Measurements from ENCODE around the gene ISCU.

ISCU gene

GRCh38 chr12:108596854-108597558, 34.6 kb downstream of the ISCU start:
- no peak for TF ChIP-seq CTCF (IDR thresholded peaks at IDR 0.05; ENCODE audit: borderline replicate concordance, insufficient read depth, low read depth, low read length)
- H3K4me3 ChIP-seq (ENCODE audit: low read depth, low read length), result no peak overlapping the region

- H3K4me3 ChIP-seq (ENCODE audit: low read depth, low read length), result no peak within 1 kb of the TSS
- no peak for TF ChIP-seq CTCF (IDR thresholded peaks at IDR 0.05; ENCODE audit: borderline replicate concordance, insufficient read depth, low read depth, low read length)
Observed at GRCh38 chr12:108597559-108598471, 35.4 kb downstream of the ISCU start, which contains the start of gene TMEM119. Gene TMEM119 (minus strand): TSS chr12:108598084. CDS start chr12:108592383, 5,701 bp downstream.

- no peak overlapping the region for H3K4me3 ChIP-seq (ENCODE audit: low read depth, low read length)
- TF ChIP-seq CTCF (IDR thresholded peaks at IDR 0.05; ENCODE audit: borderline replicate concordance, insufficient read depth, low read depth, low read length), result no peak
Observed at GRCh38 chr12:108598553-108599250, 36.3 kb downstream of the ISCU start.

- no peak overlapping the region for H3K4me3 ChIP-seq (ENCODE audit: low read depth, low read length)
- TF ChIP-seq CTCF (IDR thresholded peaks at IDR 0.05; ENCODE audit: borderline replicate concordance, insufficient read depth, low read depth, low read length), result no peak
Observed at GRCh38 chr12:108599541-108599940, 37.1 kb downstream of the ISCU start.

GRCh38 chr12:108599948-108600701, 37.7 kb downstream of the ISCU start:
- no peak overlapping the region for H3K4me3 ChIP-seq (ENCODE audit: low read depth, low read length)
- TF ChIP-seq CTCF (IDR thresholded peaks at IDR 0.05; ENCODE audit: borderline replicate concordance, insufficient read depth, low read depth, low read length), result no peak

- TF ChIP-seq CTCF (IDR thresholded peaks at IDR 0.05; ENCODE audit: borderline replicate concordance, insufficient read depth, low read depth, low read length), result no peak
- no peak overlapping the region for H3K4me3 ChIP-seq (ENCODE audit: low read depth, low read length)
Observed at GRCh38 chr12:108600702-108601007, 38.3 kb downstream of the ISCU start.
